BJ (cell line): ENCODE measurements around the gene KAT6B. TPM values are rescaled to one million over a fixed set of nuclear protein-coding genes. Genes with fewer than 3 reads are reported as not detected.

Experiments used
- CTCF ChIA-PET: fragments of 350-600 bp; formaldehyde crosslinking; extraction: SDS; loops from one replicate; lab custom pipeline; 2021; ENCODE audit warnings: antibody characterized with exemption, inconsistent platforms; lab: Yijun Ruan, JAX
- POLR2A ChIA-PET: fragments of 300-600 bp; sonication (Branson Sonifier 250); formaldehyde crosslinking; extraction: SDS; loops from one replicate; lab custom pipeline; 2021; ENCODE audit warnings: antibody characterized with exemption; lab: Charles Lee
- DNase-seq: peaks from one replicate; pipeline ENCODE4 v3.0.0-alpha.2; 2011; ENCODE audit warnings: low read depth
- H3K27me3 ChIP-seq: 2 replicates; pipeline ENCODE4 v1.6.0; 2011; ENCODE audit warnings: low read length; ENCODE audit not compliant: control insufficient read depth, insufficient read depth
- H3K36me3 ChIP-seq: 2 replicates; pipeline ENCODE4 v1.5.1; 2011; ENCODE audit warnings: low read length; ENCODE audit not compliant: control insufficient read depth, insufficient read depth
- H3K4me3 ChIP-seq: 2 replicates; pipeline ENCODE4 v1.5.1; 2011; ENCODE audit warnings: low read depth, mild to moderate bottlenecking, control low read depth, low read length
- CTCF ChIP-seq: IDR thresholded peaks from 2 replicates; pipeline ENCODE4 v1.5.1; 2011; ENCODE audit warnings: low read depth, mild to moderate bottlenecking, control low read depth, inconsistent platforms, low read length, moderate library complexity; ENCODE audit not compliant: insufficient read depth
- polyA plus RNA-seq: library from polyadenylated mRNA; depleted of rRNA; stranded (reverse); fragments of >200 nt; gene quantifications from 2 replicates; pipeline ENCODE4 v1.2.3, GENCODE V29; 2011

KAT6B gene
- polyA plus RNA-seq, 1 experiment: 5.1 TPM

GRCh38 chr10:74883428-74883827 lies 57.0 kb downstream of the KAT6B start:
- DNase-seq: no peak
- no peak for TF ChIP-seq CTCF
- ChIA-PET POLR2A (no interaction called here), CTCF (no interaction called here)
- Histone ChIP-seq H3K27me3 (no peaks in the 10 kb centered on the region), H3K4me3 (no peak overlapping the region), H3K36me3 (peaks cover 1% of the 10 kb centered on the region; the same call in 1 of the 2 replicates)

- H3K4me3 ChIP-seq: no peak overlapping the region
- CTCF ChIA-PET: no interaction called here
- DNase-seq: no peak
- H3K27me3 ChIP-seq: no peaks in the 10 kb centered on the region
- H3K36me3 ChIP-seq: no peaks in the 10 kb centered on the region
- POLR2A ChIA-PET: no interaction called here
- no peak for TF ChIP-seq CTCF
These were observed 61.3 kb downstream of the KAT6B start for GRCh38 chr10:74887614-74888284.

GRCh38 chr10:74888962-74889661 lies 62.7 kb downstream of the KAT6B start:
- no peaks in the 10 kb centered on the region; the same call in 1 of the 2 replicates for H3K36me3 ChIP-seq
- TF ChIP-seq CTCF: no peak
- CTCF ChIA-PET: no interaction called here
- no peaks in the 10 kb centered on the region for H3K27me3 ChIP-seq
- POLR2A ChIA-PET: no interaction called here
- H3K4me3 ChIP-seq: no peak overlapping the region
- no peak for DNase-seq

GRCh38 chr10:74889662-74889998 lies 63.2 kb downstream of the KAT6B start:
- no peak for TF ChIP-seq CTCF
- Histone ChIP-seq H3K27me3 (no peaks in the 10 kb centered on the region), H3K36me3 (no peaks in the 10 kb centered on the region; the same call in 1 of the 2 replicates), H3K4me3 (no peak overlapping the region)
- no peak for DNase-seq
- CTCF ChIA-PET: no interaction called here
- POLR2A ChIA-PET: no interaction called here

GRCh38 chr10:74890460-74890859 lies 64.1 kb downstream of the KAT6B start:
- TF ChIP-seq CTCF: no peak
- ChIA-PET POLR2A (no interaction called here), CTCF (no interaction called here)
- Histone ChIP-seq H3K27me3 (no peaks in the 10 kb centered on the region), H3K36me3 (no peaks in the 10 kb centered on the region; the same call in 1 of the 2 replicates), H3K4me3 (no peak overlapping the region)
- DNase-seq: no peak
